GM12875 (cell line): ENCODE measurements around the gene XPNPEP1.

Source experiments
- H3K4me3 ChIP-seq: one replicate; pipeline ENCODE4 v1.5.1; 2011; ENCODE audit warnings: low read depth, low read length, control low read depth
- TF ChIP-seq, protein P1 (sequence below): IDR thresholded peaks from 2 replicates; pipeline ENCODE4 v1.5.1; 2011; ENCODE audit warnings: low read depth, mild to moderate bottlenecking, control low read depth, inconsistent platforms, low read length, moderate library complexity, borderline replicate concordance; ENCODE audit not compliant: insufficient read depth

The XPNPEP1 gene

DNA sequence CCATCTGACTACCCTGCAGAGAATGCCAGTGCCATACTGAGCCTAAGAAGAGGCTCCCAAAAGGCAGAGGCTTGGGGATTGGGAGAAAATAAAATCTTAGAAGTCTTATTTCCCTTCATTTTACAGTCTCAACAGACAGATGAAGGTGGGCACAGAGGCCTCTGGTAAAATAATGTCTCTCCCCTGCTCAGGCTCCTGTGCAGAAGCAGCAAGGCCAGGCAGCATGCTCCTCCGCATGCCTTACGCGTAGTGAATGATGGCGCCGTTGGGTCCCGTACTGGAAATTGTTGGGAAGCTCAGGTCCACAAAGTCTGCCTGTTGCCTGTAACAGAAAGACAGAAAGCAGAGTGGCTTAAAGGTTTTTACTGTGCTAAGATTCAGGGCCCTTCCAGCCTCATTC lies 45.8 kb downstream of the XPNPEP1 start:
- TF ChIP-seq, protein P1, sequence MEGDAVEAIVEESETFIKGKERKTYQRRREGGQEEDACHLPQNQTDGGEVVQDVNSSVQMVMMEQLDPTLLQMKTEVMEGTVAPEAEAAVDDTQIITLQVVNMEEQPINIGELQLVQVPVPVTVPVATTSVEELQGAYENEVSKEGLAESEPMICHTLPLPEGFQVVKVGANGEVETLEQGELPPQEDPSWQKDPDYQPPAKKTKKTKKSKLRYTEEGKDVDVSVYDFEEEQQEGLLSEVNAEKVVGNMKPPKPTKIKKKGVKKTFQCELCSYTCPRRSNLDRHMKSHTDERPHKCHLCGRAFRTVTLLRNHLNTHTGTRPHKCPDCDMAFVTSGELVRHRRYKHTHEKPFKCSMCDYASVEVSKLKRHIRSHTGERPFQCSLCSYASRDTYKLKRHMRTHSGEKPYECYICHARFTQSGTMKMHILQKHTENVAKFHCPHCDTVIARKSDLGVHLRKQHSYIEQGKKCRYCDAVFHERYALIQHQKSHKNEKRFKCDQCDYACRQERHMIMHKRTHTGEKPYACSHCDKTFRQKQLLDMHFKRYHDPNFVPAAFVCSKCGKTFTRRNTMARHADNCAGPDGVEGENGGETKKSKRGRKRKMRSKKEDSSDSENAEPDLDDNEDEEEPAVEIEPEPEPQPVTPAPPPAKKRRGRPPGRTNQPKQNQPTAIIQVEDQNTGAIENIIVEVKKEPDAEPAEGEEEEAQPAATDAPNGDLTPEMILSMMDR = no peak
- H3K4me3 ChIP-seq = no peak overlapping the region

DNA sequence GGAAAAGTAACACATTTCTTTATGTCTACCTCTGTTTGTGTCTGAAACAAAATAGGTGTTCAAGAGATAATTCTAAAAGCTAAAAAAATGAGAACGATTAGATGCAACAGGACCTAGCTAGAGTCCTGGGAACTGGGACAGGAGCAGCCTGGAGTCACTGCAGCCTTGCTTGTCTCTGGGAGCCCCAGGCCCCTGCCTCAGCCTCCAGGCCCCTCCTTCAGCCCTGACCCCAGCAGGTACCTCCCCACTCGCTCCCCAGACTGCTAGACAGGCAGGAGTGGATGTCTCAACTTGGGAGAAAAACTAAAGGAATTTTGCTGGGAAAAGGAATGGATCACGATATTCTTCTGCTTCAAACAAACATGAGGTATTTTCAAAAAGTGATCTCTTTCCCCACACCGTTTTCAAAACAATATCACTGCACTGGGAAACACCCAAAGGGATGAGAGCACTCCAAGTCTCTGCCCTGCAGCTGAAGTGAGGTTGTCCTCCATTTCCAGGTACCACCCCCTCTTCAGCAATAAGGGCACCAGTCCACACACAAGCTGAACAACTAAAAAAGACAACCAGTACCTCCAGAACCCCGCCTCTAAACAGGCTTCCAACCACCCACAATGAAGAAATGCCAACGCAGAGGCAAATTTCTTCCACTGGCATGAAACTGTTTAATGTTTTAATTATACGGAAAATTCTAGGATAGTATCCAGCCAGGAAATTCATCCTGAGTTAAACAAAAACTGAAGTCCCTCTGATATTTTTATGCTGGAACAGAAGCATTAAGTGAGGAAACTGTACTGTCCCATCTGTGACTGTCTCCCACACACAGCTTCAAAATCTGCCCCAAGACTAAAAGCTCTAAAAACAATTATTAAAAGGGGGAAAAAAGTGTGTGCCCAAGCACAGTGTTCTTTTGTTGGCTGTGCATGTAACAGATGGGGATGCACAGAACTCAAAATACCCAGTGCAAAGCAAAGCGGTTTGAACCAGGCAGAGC lies 47.2 kb downstream of the XPNPEP1 start:
- TF ChIP-seq, protein P1 = no peak

DNA sequence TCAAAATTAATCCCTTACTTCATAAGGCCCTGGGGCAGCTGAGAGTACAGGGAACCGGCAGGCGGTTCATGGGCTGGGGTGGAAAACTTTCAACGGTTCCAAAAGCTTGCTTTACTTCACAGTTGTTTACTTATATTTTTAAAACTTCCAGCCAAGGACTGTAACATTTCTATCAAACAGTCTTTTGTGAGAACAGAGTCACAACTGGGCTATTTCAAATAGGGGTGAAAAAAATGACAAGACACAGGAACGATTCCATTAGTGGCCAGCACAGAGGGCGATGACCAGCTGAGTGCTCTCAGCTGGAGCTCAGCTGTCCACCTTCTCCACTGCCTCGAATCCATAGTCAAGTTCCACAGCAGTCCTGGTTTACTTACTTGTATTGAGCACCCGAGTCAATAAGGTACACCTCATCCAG lies 48.2 kb downstream of the XPNPEP1 start:
- H3K4me3 ChIP-seq = no peak overlapping the region
- TF ChIP-seq, protein P1 = no peak

More for the DNA sequence above, 47.2 kb downstream of the XPNPEP1 start:
- no peak overlapping the region for H3K4me3 ChIP-seq

DNA sequence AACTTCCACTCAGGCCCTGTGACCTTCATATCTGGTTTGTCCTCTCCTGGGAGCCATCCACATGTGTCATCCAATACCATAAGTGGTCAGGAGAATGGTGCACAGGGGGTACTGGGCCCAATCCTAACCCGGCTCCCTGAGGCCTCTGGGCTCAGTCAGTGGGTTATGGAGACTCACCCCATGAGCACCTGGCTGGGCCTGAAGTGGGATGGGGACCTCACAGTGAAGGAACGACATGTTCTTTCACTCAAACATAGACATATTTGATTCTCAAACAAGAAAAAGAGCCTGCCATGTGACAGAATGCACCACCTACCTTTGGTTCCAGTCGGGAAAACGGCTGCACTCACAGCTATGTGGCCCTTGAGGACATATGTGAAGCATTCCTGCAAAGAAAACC lies 51.8 kb downstream of the XPNPEP1 start:
- TF ChIP-seq, protein P1 = no peak
- no peak overlapping the region for H3K4me3 ChIP-seq

DNA sequence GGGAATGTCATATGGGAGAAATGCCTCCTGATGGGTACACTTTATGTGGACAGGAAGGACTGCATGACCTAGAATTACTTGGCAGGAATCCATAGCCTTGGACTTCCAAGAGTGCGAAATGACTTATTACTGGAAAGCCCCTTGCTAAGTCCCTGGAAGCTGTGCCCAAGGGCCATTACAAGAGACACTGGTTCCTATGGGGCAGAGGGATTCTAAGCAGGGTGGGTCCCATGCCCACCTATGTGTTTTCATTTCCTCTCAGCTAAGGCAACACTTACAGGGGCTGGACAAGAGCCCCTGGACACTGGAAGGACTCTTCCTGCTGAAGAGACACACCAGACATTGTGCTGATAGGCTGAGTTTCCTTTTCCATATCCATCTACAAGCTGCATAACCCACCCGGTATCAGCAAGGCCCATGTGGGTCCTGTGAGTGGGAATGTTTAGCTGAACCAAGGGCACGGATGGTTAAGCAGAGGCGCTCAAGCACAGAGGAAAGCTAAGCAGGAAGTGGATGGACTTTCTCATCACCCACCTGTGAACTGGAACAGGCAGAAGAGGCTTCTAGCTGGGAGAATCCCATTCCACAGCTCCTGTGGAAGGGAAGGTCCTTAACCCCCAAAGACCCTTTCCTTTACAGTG lies 56.2 kb downstream of the XPNPEP1 start:
- H3K4me3 ChIP-seq = no peak overlapping the region
- TF ChIP-seq, protein P1 = no peak

DNA sequence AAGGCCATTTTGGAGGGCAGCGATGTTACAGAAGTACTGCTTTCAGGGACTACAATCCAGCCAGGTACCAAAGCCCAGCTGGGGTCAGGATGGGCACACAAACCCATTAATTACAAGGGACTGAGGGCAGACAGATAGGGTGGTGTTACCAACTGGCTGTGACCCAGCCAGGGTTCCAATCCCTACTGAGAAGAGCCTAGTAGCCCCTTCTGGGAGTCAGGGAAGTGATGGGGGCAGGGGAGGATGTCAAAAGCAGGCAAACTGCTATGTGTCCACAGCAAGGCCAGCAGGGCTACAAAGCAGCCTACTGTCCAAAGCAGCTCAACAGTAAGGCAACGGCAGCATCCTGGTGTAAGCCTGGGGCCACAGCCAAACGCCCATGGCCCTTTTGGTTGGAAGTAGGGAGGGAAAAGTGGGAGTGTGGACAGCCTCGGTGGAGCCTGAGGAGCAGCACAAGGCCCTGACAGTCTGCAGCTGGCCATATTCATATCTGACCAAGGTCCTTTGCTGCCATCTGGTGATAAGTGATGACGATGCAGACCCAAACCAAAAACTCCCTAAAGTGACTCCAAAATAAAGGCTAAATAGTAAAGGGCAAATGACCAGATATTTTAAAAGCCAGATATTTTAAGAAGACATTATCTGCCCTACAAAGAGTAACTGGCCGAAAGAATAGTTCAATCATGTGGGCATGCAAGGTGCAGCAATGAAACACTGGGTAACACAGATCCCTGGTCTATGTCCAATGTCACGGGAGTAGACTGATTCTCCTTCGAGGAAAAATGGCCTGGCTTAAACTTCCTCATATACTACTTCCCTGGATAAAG lies 56.9 kb downstream of the XPNPEP1 start:
- TF ChIP-seq, protein P1 = no peak
- no peak overlapping the region for H3K4me3 ChIP-seq
